ENCODE results near the gene SQSTM1. TPM values are rescaled to one million over a fixed set of nuclear protein-coding genes. Genes with fewer than 3 reads are reported as not detected.

SQSTM1 gene
- total and polyA plus RNA-seq, 2 of the 8 experiments (the other 6 are each of a cell fraction or from before 2014, with no cell fraction given) = 78.6 to 110 TPM

DNA sequence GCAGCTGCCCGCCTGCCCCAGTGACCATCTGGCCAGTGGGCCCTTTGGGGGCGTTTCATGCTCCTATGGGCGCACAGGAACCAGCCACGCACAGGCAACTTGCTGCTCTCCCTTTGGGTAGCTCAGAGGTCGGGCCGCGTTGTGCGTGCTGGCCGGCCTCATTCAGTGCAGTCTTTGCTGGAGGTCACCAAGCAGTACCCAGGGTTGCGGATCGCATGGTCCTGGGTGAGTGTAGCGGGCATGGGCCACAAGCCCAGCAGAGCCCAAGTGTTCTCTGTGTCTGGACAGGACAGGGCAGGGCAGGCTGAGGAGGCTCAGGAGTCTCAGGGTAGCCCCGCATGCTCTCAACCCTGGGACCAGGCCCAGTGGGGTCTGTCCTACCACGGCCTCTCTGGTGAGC, 47.8 kb downstream of the SQSTM1 start:
- Histone ChIP-seq H3K4me2 (ENCODE audit: insufficient read depth in 1 of 2, low read depth in 2 of 2, low read length in 2 of 2) (no peak overlapping the region), H4K20me1 (replicated peaks in 1 of 2; ENCODE audit: control insufficient read depth in 1 of 2, insufficient read depth in 2 of 2, low read length in 2 of 2) (peaks cover 0 to 3% of the 10 kb centered on the region in 2 experiments), H3K36me3 (ENCODE audit: control insufficient read depth in 2 of 4, insufficient read depth in 4 of 4, low read length in 3 of 4) (peaks cover 3 to 14% (median 6%) of the 10 kb centered on the region in 4 experiments; a peak in 6 of 8 replicates), H3K18ac (ENCODE audit: extremely low read depth, low read length) (no peak overlapping the region), H3K9ac (replicated peaks in 1 of 4; ENCODE audit: extremely low read depth in 1 of 4, low read depth in 3 of 4, low read length in 3 of 4) (no peak overlapping the region), H2AFZ (ENCODE audit: low read length) (no peak overlapping the region), H2BK12ac (ENCODE audit: low read depth, low read length) (no peak overlapping the region), H2AK5ac (ENCODE audit: low read depth, low read length) (no peak overlapping the region), H3K4me3 (ENCODE audit: extremely low read depth in 1 of 4, insufficient read depth in 2 of 4, low read depth in 3 of 4, low read length in 4 of 4) (no peak overlapping the region), H2BK15ac (ENCODE audit: low read length) (no peak overlapping the region), H3K27me3 (replicated peaks in 1 of 4; ENCODE audit: control insufficient read depth in 3 of 4, extremely low read depth in 1 of 4, insufficient read depth in 3 of 4, low read length in 3 of 4) (no peaks in the 10 kb centered on the region), H3K27ac (ENCODE audit: low read depth, low read length) (no peak overlapping the region), H3K14ac (ENCODE audit: insufficient read length) (no peak overlapping the region), H4K5ac (ENCODE audit: insufficient read length, low read depth, low read length) (no peak overlapping the region), H3K79me2 (ENCODE audit: control insufficient read depth in 1 of 2, insufficient read depth in 2 of 2, low read length in 2 of 2) (no peaks in the 10 kb centered on the region), H4K91ac (replicated peaks; ENCODE audit: insufficient read length, low read length) (no peak overlapping the region), H3K4ac (replicated peaks; ENCODE audit: insufficient read length, low read depth, low read length) (no peak overlapping the region), H3K4me1 (replicated peaks in 1 of 4; ENCODE audit: control insufficient read depth in 3 of 4, insufficient read depth in 4 of 4, low read length in 3 of 4) (no peaks in the 10 kb centered on the region; a peak in 1 of 7 replicates), H3K56ac (replicated peaks; ENCODE audit: insufficient read length, low read depth, low read length) (no peak overlapping the region), H3K23ac (ENCODE audit: insufficient read length) (no peak overlapping the region), H3K9me3 (ENCODE audit: insufficient read depth in 2 of 2, low read depth in 1 of 2, low read length in 1 of 2) (no peaks in the 10 kb centered on the region), H2BK20ac (ENCODE audit: low read length) (no peak overlapping the region), H4K8ac (ENCODE audit: extremely low read depth, insufficient read depth, low read length) (no peak overlapping the region), H3K79me1 (ENCODE audit: low read depth, low read length) (no peaks in the 10 kb centered on the region), H3K23me2 (ENCODE audit: low read depth, low read length) (no peaks in the 10 kb centered on the region), H2BK120ac (replicated peaks; ENCODE audit: low read depth, low read length) (no peak overlapping the region), H2BK5ac (ENCODE audit: low read depth, low read length) (no peak overlapping the region)
- POLR2A ChIA-PET (ENCODE audit: partially characterized antibody) = interaction anchor here (1.5 kb wide), 1 partner anchor 36 kb away, joined by 6 read pairs; no protein-coding TSS in a partner anchor
- WGBS, 2 experiments (ENCODE audit: extremely low coverage in 1 of 2, insufficient coverage in 1 of 2, insufficient read length in 1 of 2, insufficient replicate concordance in 2 of 2, low coverage in 1 of 2, low lambda C conversion rate in 2 of 2, missing lambda C conversion rate in 1 of 2) = 97% methylated on average over 14 of the region's 14 CpGs; no CpG with 5 or more reads in 1 of the 2 experiments
- FAIRE-seq (no peak), DNase-seq (ENCODE audit: low read depth in 1 of 2, low spot score in 2 of 2) (no peak)
- CTCF ChIA-PET (ENCODE audit: partially characterized antibody) = interaction anchor here (0.7 to 8.0 kb wide), 11 partner anchors 12 to 56 kb away, joined by 3 to 67 read pairs (median 4); partner anchors contain the start of genes MRNIP and TBC1D9B
- no peak for TF ChIP-seq CHD1 (IDR thresholded peaks at IDR 0.05; ENCODE audit: low read depth, low read length)
- no peak for TF ChIP-seq CHD2 (IDR thresholded peaks at IDR 0.05; ENCODE audit: low read length)
- TF ChIP-seq, protein P1, sequence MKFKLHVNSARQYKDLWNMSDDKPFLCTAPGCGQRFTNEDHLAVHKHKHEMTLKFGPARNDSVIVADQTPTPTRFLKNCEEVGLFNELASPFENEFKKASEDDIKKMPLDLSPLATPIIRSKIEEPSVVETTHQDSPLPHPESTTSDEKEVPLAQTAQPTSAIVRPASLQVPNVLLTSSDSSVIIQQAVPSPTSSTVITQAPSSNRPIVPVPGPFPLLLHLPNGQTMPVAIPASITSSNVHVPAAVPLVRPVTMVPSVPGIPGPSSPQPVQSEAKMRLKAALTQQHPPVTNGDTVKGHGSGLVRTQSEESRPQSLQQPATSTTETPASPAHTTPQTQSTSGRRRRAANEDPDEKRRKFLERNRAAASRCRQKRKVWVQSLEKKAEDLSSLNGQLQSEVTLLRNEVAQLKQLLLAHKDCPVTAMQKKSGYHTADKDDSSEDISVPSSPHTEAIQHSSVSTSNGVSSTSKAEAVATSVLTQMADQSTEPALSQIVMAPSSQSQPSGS (IDR thresholded peaks at IDR 0.05; ENCODE audit: low read length) = no peak
- TF ChIP-seq BRCA1 (IDR thresholded peaks at IDR 0.05; ENCODE audit: low read depth, low read length) = no peak

Data from H1 (cell line).